T-cell (primary cell): ENCODE measurements around the gene FASTK. TPM values are rescaled to one million over a fixed set of nuclear protein-coding genes. Genes with fewer than 3 reads are reported as not detected.

ENCODE experiments used
- ATAC-seq, 4 experiments: fragments of 200-7000 bp in 3 of 4; fragments of 150-1000 bp in 1 of 4; cut with Tn5 transposase; replicated peaks in 1 of 4; 1 replicate in 3 of 4; 2 replicates in 1 of 4; pipeline ENCODE4 v1.10.0; 2021; ENCODE audit warnings: moderate library complexity in 3 of 4, mild to moderate bottlenecking in 2 of 4, moderate number of reproducible peaks in 1 of 4
- CTCF ChIA-PET, 2 donors: fragments of 300-600 bp; sonication (Branson Sonifier 250); formaldehyde crosslinking; loops; one replicate each; lab custom pipeline; 2022; ENCODE audit warnings: antibody characterized with exemption in 2 of 2; lab: Charles Lee
- POLR2A ChIA-PET, 2 donors: fragments of 300-600 bp; sonication (Branson Sonifier 250); formaldehyde crosslinking; loops; one replicate each; lab custom pipeline; 2022; ENCODE audit warnings: antibody characterized with exemption in 2 of 2; lab: Charles Lee
- DNase-seq, 35 experiments: peaks; one replicate each; pipeline versions ENCODE4 v3.0.0 to v3.0.0-alpha.2; 2013 to 2023
- H3K27ac ChIP-seq: one replicate; pipeline ENCODE4 v1.5.1; 2013; ENCODE audit warnings: low read length
- H3K27me3 ChIP-seq, 2 experiments: replicated peaks in 1 of 2; 1 replicate in 1 of 2; 2 replicates in 1 of 2; pipeline versions ENCODE4 v1.6.1 to v1.7.0; 2013; ENCODE audit warnings: low read length in 1 of 2, mixed read lengths in 1 of 2; ENCODE audit not compliant: control insufficient read depth in 2 of 2, insufficient read depth in 2 of 2; ENCODE audit errors: extremely low read depth in 1 of 2
- H3K36me3 ChIP-seq, 2 donors: 1 replicate in 1 of 2; 2 replicates in 1 of 2; pipeline versions ENCODE4 v1.6.1 to v1.7.0; 2013; ENCODE audit warnings: low read length in 1 of 2; ENCODE audit not compliant: control insufficient read depth in 2 of 2, insufficient read depth in 1 of 2; ENCODE audit errors: extremely low read depth in 1 of 2
- H3K4me1 ChIP-seq, 2 experiments: 1 replicate in 1 of 2; 2 replicates in 1 of 2; pipeline versions ENCODE4 v1.6.1 to v1.7.0; 2013; ENCODE audit warnings: low read length in 2 of 2, mixed read lengths in 1 of 2; ENCODE audit not compliant: insufficient read depth in 2 of 2, control insufficient read depth in 1 of 2; ENCODE audit errors: extremely low read depth in 1 of 2
- H3K4me3 ChIP-seq, 2 donors: 1 replicate in 1 of 2; 2 replicates in 1 of 2; pipeline versions ENCODE4 v1.5.1 to v1.7.0; 2013; ENCODE audit warnings: mild to moderate bottlenecking in 2 of 2, low read length in 1 of 2, moderate library complexity in 1 of 2; ENCODE audit not compliant: control insufficient read depth in 1 of 2; ENCODE audit errors: extremely low read depth in 1 of 2
- H3K9me3 ChIP-seq: 2 replicates; pipeline ENCODE4 v1.7.0; 2013
- H3K27ac Mint-ChIP-seq, 2 donors: one replicate each; pipeline ENCODE4 v1.8.0; 2020 to 2021; ENCODE audit warnings: mild to moderate bottlenecking in 2 of 2, mixed read lengths in 2 of 2
- H3K27me3 Mint-ChIP-seq, 2 donors: one replicate each; pipeline ENCODE4 v1.8.0; 2021 to 2022; ENCODE audit warnings: mixed read lengths in 2 of 2
- H3K36me3 Mint-ChIP-seq: one replicate; pipeline ENCODE4 v1.8.0; 2021; ENCODE audit warnings: mixed read lengths
- H3K4me1 Mint-ChIP-seq, 3 donors: one replicate each; pipeline ENCODE4 v1.8.0; 2020 to 2022; ENCODE audit warnings: mixed read lengths in 3 of 3, mild to moderate bottlenecking in 1 of 3
- H3K4me3 Mint-ChIP-seq, 3 donors: one replicate each; pipeline ENCODE4 v1.8.0; 2020 to 2022; ENCODE audit warnings: mild to moderate bottlenecking in 3 of 3, mixed read lengths in 3 of 3, moderate library complexity in 3 of 3
- H3K9me3 Mint-ChIP-seq, 3 donors: one replicate each; pipeline ENCODE4 v1.8.0; 2020 to 2022; ENCODE audit warnings: mixed read lengths in 3 of 3
- WGBS: methylation state at CpG from one replicate; pipeline ENCODE4 v1.1.5; 2013; ENCODE audit warnings: missing lambda C conversion rate; ENCODE audit not compliant: insufficient coverage; 5-methylcytosine and 5-hydroxymethylcytosine counted together
- total RNA-seq, 35 experiments: library from RNA in 6 of 35; stranded (reverse) in 6 of 35; fragments of 120-200 nt in 1 of 35; gene quantifications; one replicate each; pipeline versions ENCODE4 v1.2.1 to v1.2.4 and lab custom pipeline; 2013 to 2026

FASTK gene
- total RNA-seq, 5 donors from 2014 or later (not counting 1 experiment from before 2014, with no cell fraction given) = 98.8 to 157 (median 151) TPM

DNA sequence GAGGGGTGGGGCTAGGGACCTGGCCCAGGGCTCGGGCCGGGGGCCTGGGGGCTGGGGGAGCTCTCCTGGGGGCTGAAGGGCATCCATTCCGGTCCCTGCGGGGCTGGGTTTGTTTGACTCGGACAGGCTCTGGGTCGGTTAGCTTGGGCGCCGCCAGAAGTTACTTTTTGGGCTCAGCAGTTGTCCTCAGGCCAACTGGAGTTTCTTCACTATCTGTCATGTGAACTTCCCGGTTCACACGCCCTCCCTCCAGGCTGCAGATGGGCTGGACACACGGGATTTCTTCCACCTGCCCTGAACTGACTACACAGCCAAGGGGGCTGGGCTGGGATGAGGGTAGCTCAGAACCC is 17.4 kb downstream of the FASTK start:
- 95% methylated on average over 10 of the region's 11 CpGs for WGBS
- Histone ChIP-seq H3K4me1 (peaks cover 17 to 38% of the 10 kb centered on the region in 2 experiments), H3K27me3 (no peaks in the 10 kb centered on the region), H3K36me3 (peaks cover 10 to 36% of the 10 kb centered on the region in 2 donors), H3K4me3 (no peak overlapping the region), H3K27ac (no peak overlapping the region), H3K9me3 (no peaks in the 10 kb centered on the region)
- no peak for ATAC-seq
- CTCF ChIA-PET = interaction anchor here in 1 of 2 donors (0.6 to 1.0 kb wide), 2 partner anchors 34 to 1136 kb away, joined by 3 to 7 read pairs; no protein-coding TSS in a partner anchor
- DNase-seq = no peak
- Mint-ChIP-seq H3K9me3 (no peaks in the 10 kb centered on the region), H3K36me3 (peaks cover 20% of the 10 kb centered on the region), H3K27ac (no peak overlapping the region), H3K4me3 (no peak overlapping the region), H3K27me3 (no peaks in the 10 kb centered on the region), H3K4me1 (peaks cover 21 to 28% (median 27%) of the 10 kb centered on the region in 3 donors)
- POLR2A ChIA-PET = no interaction called here

DNA sequence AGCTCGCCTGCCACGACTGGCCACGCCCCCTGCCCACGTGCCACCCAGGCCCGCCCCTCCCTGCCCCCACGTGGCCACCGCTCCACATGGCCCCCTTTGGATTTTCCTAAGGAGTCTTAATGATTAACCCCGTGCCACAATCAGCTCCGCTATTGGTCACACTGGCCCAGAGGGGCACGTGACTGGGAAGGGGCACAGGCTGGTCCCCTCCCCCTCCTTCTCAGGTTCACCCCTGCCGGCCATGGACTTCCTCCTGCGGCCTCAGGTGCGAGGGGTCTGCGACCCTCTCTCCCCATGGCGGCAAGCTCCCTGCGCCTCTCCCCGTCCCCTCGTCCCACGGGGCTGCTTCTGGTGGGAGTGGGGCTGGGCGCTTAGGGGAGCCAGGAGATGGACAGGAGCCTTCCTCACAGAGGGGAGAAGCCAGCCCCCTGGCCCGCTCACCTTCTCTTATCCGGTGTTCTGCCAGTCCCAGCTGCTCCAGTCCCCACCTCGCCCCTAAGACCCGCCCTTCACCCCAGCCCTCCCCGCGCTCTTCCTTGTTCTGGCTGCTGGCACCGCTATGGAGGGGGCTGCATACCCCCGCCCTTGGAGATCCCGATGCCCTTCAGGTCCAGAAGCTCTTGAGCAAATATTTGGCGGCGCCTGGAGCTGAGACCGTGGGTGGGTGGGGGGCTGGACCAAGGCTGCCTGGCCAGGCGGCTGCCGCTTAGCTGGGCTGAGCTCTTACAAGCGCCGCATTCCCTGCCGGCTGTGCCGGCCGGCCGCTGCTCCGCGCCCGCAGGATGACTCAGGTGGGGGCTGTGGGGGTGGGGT is 18.0 kb downstream of the FASTK start:
- Mint-ChIP-seq H3K9me3 (no peaks in the 10 kb centered on the region), H3K27me3 (no peaks in the 10 kb centered on the region), H3K4me1 (peaks cover 23 to 29% (median 29%) of the 10 kb centered on the region in 3 donors), H3K36me3 (peaks cover 14% of the 10 kb centered on the region), H3K27ac (no peak overlapping the region), H3K4me3 (no peak overlapping the region)
- ATAC-seq (no peak), DNase-seq (no peak)
- peaks cover 5 to 33% of the 10 kb centered on the region in 2 donors for H3K36me3 ChIP-seq
- H3K27ac ChIP-seq = no peak overlapping the region
- WGBS = 84% methylated on average over 17 of the region's 43 CpGs
- CTCF ChIA-PET = interaction anchor here (0.5 to 1.0 kb wide), 3 partner anchors 32 to 1137 kb away, joined by 3 to 7 read pairs (median 3); no protein-coding TSS in a partner anchor
- no peaks in the 10 kb centered on the region for H3K9me3 ChIP-seq
- no peaks in the 10 kb centered on the region for H3K27me3 ChIP-seq
- H3K4me3 ChIP-seq = no peak overlapping the region
- peaks cover 18 to 40% of the 10 kb centered on the region in 2 experiments for H3K4me1 ChIP-seq
- POLR2A ChIA-PET = no interaction called here

DNA sequence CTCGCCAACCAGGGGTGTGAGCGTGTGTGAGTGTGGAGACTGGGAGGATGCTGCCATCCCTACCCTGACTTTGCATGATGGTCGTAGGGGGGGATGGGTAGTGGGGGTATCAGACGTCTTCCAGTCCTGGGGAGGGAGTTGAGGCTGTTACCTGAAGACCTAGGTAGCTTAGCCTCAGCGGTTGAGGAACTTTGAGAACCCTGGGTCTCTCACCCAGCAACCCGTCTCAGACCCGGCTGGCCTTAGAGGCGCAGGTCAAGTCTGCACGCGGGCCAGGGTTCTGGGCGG is 18.6 kb downstream of the FASTK start:
- ChIA-PET CTCF (no interaction called here), POLR2A (no interaction called here)
- Mint-ChIP-seq H3K27me3 (no peaks in the 10 kb centered on the region), H3K9me3 (no peaks in the 10 kb centered on the region), H3K4me3 (peak overlapping the region in 2 of 3 donors; percentile 47 to 90), H3K4me1 (peaks cover 28 to 35% (median 34%) of the 10 kb centered on the region in 3 donors), H3K27ac (no peak overlapping the region), H3K36me3 (peaks cover 8% of the 10 kb centered on the region)
- Histone ChIP-seq H3K36me3 (peaks cover 3 to 27% of the 10 kb centered on the region in 2 donors), H3K4me1 (peaks cover 22 to 46% of the 10 kb centered on the region in 2 experiments), H3K27me3 (no peaks in the 10 kb centered on the region), H3K4me3 (no peak overlapping the region), H3K9me3 (no peaks in the 10 kb centered on the region), H3K27ac (no peak overlapping the region)
- 97% methylated on average over 9 of the region's 11 CpGs for WGBS
- DNase-seq = no peak
- no peak for ATAC-seq

DNA sequence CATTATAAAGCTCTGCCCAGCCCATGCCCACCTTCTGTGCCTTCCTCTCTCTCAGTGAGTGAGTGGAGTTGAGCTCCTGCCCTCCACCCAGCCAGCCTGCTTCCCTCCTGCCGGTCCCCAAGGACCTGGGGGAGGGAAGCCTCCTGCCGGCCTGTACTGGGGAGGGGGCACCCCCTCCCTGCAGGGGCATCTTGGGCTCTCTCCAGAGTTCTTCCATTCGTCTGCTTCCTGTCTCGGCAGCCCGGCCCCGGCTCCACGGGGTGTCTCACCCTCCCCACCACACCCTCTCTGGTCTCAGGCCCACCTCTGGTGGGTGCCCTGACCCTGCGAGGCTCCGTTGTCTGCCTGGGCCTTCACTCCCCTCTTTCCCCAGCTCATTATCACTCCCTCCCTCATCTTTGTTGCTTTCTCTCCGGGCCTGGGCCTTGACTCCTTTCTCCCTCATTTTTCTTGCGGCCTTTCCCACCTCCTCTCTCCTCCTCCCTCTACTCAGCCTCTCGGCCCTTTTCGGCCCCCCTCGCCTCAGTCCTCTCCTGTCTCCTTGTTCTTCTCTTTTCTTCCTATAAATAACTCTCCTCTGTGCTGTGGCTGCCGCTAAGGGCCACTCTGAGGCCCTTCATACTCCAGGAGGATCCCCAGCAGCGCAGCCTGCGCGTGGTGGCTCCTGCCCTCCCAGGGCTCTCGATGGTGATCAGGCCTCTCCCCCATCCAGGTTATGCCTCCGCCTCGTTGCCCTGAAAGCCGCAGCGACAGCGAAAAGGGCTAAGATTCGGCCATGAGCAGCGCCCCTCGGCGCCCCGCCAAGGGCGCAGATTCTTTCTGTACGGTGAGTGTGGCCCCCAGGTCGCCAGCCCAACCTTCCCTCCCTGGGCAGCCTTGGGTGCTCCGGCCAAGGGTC is 19.1 kb downstream of the FASTK start:
- Histone ChIP-seq H3K9me3 (no peaks in the 10 kb centered on the region), H3K27ac (no peak overlapping the region), H3K36me3 (peaks cover under 1 to 21% of the 10 kb centered on the region in 2 donors), H3K27me3 (no peaks in the 10 kb centered on the region), H3K4me3 (no peak overlapping the region), H3K4me1 (peaks cover 26 to 51% of the 10 kb centered on the region in 2 experiments)
- WGBS = 93% methylated on average over 30 of the region's 33 CpGs
- Mint-ChIP-seq H3K4me3 (peak overlapping the region; percentile 25 to 90 (median 47)), H3K27ac (peak overlapping the region in 1 of 2 donors; percentile 55), H3K36me3 (peaks cover 6% of the 10 kb centered on the region), H3K4me1 (peaks cover 30 to 41% (median 40%) of the 10 kb centered on the region in 3 donors), H3K27me3 (no peaks in the 10 kb centered on the region), H3K9me3 (no peaks in the 10 kb centered on the region)
- ChIA-PET CTCF (interaction anchor here in 1 of 2 donors (0.6 kb wide), 1 partner anchor 8 kb away, joined by 3 read pairs; no protein-coding TSS in a partner anchor), POLR2A (no interaction called here)
- no peak for ATAC-seq
- no peak for DNase-seq

DNA sequence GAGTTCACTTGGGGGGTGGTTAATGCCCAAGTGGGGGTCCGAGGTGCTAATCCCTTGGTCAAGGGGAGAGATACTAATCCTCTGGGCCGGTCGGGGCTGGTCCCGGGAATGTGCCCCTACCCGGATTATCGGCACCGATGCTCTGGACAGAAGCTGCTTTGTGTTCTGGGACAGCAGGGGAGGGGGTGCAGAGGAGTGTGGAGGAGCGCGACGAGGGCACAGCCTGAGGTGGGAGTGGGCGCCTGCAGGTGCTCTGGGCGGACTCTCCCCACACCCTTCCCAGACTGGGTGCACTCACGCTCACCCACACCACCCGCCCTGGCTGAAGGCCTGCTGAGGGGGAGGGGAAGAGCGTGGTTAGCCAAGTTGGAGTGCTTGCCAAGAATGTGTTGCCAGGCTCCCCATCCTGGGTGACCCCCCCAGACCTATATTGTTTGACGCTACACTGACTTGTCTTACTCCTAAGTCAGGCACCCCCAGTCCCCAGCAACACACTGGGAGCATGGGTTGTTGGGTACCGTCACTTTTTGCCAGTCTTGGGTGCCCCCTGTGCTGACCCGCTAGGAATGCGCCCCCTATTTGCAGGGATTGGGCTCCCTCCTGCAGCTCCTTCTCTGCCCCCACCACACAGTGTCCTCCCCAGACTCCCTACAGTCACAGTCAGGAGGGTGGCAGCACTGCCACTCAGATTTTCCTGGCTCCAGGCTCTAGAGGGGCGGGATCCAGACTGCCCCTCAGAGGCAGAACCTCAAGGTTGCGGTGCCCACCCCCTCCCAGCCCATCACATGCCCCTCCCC is 20.0 kb downstream of the FASTK start:
- Mint-ChIP-seq H3K36me3 (peaks cover 6% of the 10 kb centered on the region), H3K27ac (peak overlapping the region; percentile 39 to 74), H3K9me3 (no peaks in the 10 kb centered on the region), H3K27me3 (no peaks in the 10 kb centered on the region), H3K4me1 (peaks cover 32 to 43% (median 41%) of the 10 kb centered on the region in 3 donors), H3K4me3 (peak overlapping the region; percentile 82 to 90 (median 90))
- Histone ChIP-seq H3K27me3 (no peaks in the 10 kb centered on the region), H3K9me3 (no peaks in the 10 kb centered on the region), H3K36me3 (peaks cover 0 to 17% of the 10 kb centered on the region in 2 donors), H3K27ac (peak overlapping the region; percentile 49), H3K4me1 (peaks cover 26 to 51% of the 10 kb centered on the region in 2 experiments), H3K4me3 (peak overlapping the region; percentile 57 to 85)
- POLR2A ChIA-PET = no interaction called here
- no peak for ATAC-seq
- DNase-seq = peak in 1 of 35 experiments; percentile 14
- 54% methylated on average over 5 of the region's 21 CpGs for WGBS
- CTCF ChIA-PET = interaction anchor here in 1 of 2 donors (0.6 kb wide), 1 partner anchor 9 kb away, joined by 3 read pairs; no protein-coding TSS in a partner anchor
